ELR (cell line): ENCODE results near the gene TEX14.
"Not testable (repeated sequence)": the region's sequence is repeated elsewhere in the genome, so short reads cannot be mapped to it uniquely, and the experiment has no call there.

Source experiments
- DNase-seq: peaks from one replicate; pipeline ENCODE4 v3.0.0-alpha.2; 2015; ENCODE audit warnings: low read depth

Gene TEX14

DNA sequence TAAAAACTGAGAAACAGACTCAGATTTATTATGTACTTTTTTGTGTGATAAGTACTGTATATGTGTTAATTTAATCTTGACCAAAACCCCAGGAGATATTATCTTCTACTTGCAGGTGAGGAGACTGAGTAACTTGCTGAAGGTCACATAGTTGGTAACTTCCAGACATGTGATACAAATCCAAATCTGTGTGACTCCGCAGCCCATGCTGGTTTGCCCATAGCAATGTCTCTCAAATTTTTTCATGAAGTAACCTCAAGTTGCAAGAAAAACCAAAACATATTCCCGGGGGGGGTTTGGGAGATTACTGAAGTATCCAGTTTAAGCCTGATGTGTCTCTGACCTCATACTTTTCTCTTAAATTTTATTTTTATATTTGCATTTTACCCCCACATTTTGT, 3.3 kb downstream of the TEX14 start:
- no peak for DNase-seq

DNA sequence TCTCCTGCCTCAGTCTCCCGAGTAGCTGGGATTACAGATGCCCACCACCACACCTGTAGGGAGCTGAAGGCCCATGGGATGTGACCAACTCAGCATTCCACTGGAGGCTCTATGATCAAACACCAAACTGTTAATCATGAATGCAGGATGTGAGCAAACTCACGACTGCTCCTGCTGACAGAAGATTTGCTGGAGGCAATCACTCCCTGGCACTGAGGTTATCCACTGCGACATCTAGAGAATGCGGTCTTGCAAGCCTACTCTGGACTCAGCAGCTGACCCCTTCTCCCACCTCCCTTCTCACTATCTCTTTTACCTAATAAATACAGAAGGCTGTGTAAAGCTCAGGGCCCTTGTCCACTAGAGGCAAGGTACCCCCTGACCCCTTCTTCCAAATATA, 4.9 kb downstream of the TEX14 start:
- DNase-seq = peak; percentile 26

DNA sequence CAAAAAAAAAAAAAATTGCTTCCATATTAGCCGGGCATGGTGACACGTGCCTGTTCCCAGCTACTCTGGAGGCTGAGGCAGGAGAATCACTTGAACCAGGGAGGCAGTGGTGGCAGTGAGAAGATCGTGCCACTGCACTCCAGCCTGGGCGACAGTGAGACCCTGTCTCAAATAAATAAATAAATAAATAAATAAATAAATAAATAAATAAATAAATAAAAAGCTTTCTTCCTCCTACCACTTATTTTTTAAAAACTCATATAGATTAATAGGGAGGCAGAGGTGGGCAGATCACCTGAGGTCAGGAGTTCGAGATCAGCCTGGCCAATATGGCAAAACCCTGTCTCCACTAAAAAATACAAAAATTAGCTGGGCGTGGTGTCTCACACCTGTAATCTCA, 7.4 kb downstream of the TEX14 start:
- DNase-seq = not testable (repeated sequence)

DNA sequence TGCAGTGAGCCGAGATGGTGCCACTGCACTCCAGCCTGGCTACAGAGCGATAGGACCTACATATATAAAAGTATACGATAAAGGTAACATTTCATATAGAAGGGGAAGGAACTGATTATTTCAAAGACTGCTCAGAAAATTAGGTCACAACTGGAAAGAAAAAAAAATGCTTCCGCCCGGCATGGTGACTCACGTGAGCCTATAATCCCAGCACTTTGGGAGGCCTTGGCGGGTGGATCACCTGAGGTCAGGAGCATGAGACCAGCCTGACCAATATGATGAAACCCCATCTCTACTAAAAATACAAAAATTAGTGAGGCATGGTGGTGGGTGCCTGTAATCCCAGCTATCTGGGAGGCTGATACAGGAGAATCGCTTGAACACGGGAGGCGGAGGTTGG, 7.8 kb downstream of the TEX14 start:
- DNase-seq = peak; percentile 27

DNA sequence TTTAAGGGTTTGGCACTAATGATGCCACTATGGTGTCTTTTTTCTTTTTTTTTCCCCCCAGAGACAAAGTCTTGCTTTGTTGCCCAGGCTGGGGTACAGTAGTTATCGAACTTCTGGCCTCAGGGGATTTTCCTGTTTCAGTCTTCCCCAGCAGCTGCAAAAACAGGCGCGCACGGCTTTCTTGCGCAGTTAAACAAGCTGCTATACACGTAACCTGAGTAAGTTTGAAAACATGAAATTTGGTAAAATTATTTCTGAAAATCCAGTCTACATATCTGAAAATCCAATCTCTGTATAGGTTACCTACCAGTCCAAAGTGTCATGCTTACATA, 11.8 kb downstream of the TEX14 start:
- no peak for DNase-seq

DNA sequence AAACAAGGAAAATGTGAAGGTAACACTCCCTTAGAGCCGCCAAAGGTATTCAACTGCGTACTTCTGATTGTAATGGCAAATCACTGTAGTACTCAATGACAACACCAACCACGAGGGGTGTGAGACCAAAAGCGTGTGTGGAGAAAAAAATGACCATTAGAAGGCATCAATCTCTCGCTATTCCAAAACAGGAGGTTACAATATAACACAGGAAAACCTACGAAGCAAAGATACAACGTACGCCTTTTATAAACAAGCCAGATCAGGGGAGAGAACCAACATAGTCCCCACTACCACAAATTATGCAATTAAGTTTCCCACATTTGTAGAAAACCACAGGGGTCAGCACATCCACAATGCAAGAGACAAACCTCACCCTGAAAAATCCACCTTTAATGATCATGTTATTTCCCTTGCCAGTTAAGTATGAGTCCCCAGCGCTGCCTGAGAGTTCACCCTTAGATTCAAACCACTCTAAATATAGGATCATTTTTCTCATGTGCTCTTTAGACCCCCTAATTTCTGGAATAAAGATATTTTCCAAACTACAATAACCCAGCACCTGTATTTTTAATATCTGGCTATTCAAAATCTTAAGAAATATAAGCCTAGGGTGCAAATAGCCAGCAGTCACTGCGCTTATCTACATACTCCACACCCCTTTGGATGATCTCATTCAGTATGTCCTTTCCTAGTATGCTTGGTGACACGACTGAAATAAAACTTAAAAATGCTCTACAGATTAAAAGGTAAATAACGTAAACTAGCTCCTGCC, 12.4 kb downstream of the TEX14 start:
- peak; percentile 85 for DNase-seq

DNA sequence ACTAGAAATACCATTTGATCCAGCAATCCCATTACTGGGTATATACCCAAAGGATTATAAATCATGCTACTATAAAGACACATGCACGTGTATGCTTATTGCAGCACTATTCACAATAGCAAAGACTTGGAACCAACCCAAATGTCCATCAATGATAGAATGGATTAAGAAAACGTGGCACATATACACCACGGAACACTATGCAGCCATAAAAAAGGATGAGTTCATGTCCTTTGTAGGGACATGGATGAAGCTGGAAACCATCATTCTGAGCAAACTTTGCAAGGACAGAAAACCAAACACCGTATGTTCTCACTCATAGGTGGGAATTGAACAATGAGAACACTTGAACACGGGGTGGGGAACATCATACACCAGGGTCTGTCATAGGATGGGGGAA, 13.6 kb downstream of the TEX14 start:
- not testable (repeated sequence) for DNase-seq

DNA sequence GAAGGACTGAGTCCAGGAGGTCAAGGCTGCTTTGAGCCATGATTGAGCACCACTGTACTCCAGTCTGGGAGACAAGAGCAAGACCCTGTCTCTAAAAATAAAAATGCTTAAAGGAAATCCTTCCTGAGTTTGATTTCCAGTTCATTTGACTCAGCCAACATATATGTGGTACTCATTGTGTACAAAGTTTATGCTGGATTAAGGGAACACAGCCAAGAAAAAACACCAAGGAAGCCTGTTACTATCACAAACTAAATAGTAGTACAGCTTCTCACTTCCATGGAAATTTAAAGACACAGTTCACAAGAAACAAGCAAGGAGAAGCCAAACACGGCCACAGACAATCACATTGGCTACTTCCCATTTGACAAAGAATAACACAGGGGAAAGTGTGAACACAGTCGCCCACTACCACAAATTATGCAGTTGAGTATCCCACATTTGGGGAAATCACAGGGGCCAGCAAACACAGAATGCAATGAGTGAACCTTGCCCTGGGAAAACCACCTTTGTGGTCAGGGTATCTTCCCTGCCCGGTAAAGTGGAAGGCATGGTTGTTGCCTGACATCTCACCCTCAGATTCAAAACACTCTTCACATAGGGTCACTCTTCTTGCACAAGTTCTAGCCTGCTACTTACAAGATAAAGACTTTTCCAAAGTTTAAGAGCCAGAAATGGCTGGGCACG, 14.5 kb downstream of the TEX14 start:
- DNase-seq = peak; percentile 61

DNA sequence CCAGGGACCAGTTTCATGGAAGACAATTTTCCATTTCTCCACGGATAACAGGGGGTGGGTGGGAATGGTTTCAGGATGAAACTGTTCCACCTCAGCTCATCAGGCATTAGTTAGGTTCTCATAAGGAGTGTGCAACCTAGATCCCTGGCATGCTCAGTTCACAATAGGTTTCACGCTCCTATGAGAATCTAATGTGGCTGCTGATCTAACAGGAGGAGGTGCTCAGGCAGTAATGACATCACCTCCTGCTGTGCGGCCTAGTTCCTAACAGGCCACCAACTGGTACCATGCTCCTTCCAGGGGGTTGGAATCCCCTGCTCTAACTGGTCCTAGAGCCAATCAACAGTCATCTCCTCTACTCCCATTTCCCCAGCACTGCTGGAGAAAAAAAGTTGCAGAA, 19.9 kb downstream of the TEX14 start:
- DNase-seq = no peak

DNA sequence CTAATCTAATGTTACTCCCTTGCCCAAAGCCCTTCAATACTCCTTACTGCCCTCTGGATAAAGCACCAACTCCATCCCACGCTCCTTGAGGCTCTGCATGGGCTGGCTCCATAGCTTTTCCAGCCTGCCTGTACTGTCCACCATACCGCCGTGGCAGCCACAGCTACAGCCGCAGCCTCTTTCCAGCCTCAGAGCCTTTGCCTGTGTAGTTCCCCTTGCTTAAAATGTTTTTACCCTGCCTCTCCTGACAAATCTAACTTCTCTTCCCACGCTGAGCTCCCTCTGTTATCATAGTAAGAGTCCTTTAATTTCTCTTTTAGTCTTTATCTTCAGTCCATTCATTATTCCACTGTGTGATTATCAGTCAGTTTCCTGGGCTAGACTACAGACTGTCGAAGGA, 22.0 kb downstream of the TEX14 start:
- no peak for DNase-seq

DNA sequence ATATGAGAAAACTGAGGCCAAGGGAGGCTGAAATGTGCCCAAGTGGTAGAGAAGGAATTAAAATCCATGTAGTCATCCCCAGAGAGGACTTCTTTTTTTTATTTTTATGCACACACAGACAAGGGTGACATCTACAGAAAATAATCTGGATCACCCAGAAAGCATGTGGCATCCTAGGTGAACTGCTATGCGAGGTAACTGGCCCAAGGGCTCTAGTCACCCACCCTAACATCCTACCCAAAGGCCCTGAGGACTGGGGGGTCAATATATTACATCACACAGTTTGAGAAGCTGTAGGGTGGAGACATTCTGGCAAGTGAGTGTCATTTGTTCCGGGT, 23.3 kb downstream of the TEX14 start:
- no peak for DNase-seq

DNA sequence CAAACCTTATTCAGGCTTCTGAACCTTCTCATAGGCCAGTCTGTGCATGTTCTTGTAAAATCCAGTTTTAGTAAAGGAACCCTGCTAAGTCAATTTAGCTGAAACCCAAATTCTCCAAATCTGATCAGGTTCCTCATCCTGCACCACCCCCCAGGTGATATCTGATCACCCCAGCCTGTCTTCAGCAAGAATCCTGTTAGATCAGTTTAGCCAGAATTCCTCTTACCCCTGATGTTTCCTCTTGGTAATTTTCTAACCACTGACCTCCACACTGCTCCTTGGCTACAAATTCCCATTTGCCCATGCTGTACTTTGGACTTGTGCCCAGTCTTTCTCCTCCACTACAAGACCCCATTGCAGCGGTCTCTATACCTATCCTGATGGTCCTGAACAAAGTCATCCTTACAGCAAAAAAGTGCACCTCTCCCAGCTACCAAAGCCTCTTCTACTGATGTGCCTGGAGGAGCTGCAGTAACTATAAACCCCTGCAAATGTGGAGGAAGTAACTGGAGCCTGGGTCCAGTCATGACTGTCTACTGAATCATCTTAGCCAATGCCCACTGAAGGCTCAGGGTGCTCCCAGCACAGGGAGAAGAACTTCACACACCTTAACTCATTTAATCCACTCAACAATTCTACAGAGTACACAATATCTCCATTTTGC, 23.8 kb downstream of the TEX14 start:
- DNase-seq = peak; percentile 70

DNA sequence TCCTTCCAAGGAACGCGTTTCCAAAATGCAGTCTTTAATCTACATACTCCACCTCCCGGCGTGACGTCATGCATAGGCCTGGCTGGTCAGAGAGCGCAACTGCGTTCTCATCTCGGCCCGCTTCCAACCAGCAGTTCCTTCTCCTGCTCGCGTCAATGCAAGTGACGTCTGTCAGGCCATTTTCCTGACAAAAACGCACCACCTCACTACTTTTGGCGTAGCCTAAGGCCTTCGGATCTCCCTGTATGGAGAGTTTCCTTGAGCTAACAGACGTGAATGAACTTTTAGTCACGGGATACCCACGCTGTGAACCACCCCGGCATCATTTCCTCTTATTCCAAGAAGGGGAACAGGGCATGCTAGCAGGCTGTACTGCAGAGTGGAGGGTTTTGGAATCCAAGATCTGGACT, 25.0 kb downstream of the TEX14 start:
- no peak for DNase-seq

DNA sequence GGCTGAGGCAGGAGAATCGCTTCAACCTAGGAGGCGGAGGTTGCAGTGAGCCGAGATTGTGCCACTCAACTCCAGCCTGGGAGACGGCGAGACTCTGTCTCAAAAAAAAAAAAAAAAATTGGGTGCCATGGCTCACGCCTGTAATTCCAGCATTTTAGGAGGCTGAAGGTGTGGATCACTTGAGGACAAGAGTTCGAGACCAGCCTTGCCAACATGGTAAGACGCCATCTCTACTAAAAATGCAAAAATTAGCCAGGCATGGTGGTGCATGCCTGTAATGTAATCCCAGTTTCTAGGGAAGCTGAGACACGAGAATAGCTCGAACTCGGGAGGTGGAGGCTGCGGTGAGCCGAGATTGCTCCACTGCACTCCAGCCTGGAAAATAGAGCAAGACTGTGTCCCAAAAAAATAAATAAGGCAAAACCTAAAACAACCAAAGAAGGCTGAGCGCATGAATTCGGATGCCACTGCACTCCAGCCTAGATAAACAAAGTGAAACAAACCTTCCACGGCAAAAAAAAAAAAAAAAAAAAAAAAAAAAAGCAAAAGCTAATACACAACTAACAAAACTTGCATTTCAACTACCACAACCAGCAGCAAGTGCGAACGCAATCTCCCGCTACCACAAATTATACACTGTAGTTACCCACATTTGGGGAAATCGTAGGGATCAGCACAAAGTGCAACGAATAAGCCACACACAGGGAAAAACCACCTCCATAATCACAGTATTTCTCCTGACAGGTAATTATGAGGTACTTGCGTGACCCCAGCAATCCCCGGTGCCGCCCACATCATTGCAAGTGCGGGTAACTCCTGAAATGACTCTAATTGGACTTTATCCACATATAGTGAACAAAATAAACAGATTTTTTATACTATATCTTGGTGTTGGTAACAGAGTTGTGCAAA, 25.6 kb downstream of the TEX14 start:
- no peak for DNase-seq

DNA sequence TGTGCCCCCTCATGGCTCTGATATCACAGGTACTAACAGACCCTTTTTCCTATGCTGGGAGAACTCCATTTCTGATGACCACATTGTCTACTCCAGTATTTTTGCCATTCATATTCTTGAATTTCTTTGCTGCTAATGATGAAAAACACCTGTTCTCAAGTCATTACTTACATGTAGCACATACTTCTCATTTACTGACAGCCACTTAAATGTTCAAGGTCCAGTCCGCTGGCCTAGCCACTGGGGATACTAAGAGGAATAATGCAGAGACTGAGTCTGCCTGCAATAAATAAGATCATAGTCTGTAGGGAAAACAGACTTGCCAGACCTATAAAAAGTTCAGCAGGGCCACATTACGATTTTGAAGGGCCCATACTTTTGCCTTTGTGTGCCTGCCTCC, 27.5 kb downstream of the TEX14 start:
- DNase-seq = no peak

DNA sequence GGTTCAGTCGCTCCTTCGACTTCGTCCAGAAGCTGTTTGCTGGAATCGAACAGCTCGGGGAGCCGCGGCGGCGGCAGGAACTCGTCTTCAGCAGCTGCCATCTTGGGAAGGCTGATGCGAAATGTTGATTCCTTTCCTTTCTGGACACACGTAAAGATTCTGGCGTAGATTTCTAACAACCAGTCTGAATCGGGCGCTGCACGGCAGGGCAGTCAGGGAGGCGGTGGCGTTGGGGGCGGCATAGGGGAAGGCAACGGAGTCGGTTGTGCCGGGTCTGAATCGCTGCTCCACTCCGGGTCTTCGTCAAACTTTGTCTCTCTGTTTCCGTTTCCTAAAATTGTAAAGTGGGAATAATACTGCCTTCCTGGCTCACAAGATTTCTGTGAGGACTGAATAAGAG, 30.3 kb downstream of the TEX14 start:
- no peak for DNase-seq

DNA sequence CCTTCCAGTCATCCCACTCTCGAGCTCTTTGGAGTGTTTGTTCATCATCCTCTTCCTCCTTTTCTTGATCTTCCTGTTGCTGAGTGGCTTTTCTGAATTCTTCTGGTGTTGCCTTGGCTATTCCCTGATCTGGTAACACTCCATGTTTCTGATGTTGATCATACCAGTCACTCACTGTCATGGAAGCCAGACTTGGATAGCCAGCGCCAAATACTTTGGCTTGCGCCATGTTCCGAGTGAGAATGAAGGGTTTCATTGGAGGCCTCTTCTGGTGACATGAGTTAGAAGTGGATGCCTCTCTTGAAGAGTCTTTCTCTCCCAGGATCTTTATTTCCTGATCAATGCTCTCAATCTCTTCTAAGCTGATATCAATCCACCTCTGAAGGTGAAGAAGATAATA, 31.2 kb downstream of the TEX14 start:
- no peak for DNase-seq

DNA sequence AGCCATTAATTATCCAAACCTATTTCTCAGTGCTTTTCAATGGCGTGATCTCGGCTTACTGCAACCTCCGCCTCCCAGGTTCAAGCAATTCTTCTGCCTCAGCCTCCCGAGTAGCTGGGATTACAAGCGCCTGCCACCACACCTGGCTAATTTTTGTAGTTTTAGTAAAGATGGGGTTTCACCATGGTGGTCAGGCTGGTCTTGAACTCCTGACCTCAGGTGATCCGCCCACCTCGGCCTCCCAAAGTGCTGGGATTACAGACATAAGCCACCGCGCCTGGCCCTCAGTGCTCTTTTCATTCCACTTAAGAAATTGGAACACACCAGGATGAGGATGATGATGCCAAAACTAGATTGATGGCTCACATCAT, 32.1 kb downstream of the TEX14 start:
- DNase-seq = not testable (repeated sequence)

DNA sequence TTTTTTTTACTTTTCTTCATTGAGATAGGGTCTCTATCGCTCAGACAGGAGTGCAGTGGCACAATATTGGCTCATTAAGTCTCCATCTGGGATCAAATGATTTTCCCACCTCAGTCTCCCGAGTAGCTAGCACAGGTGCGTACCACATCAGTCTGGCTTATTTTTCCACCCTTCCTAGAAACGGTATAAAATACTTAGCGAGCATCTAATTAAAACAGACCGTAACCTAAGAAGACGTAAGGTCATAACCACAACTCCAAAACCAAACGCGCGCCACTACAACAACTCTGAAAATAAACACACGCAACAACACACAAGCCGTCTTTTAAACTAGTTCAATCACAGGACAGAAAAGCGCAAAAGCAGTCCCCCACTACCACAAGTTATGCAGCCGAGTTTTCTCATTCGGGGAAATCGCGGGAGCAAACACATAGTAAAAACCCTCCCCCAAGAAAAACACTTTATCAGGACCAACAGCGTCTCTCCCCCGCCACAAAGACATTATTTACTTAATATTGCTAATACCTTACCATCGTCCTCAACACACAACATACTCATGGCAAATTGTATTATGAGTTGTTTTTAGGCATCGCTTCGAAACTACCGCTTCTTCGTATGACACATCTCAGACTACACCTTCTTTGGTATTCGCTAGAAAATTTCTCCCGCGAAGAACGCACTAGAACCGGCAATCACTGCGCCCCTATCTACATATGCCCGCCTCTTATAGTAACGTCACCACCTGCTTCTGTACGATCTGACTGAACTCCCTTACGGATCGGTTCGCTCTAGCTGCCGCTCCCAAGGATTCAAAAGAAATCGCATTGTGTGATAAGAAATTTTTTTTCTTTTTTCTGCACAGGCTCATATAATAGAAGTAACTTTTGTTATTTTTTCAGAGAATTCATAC, 32.8 kb downstream of the TEX14 start:
- peak; percentile 99 for DNase-seq

DNA sequence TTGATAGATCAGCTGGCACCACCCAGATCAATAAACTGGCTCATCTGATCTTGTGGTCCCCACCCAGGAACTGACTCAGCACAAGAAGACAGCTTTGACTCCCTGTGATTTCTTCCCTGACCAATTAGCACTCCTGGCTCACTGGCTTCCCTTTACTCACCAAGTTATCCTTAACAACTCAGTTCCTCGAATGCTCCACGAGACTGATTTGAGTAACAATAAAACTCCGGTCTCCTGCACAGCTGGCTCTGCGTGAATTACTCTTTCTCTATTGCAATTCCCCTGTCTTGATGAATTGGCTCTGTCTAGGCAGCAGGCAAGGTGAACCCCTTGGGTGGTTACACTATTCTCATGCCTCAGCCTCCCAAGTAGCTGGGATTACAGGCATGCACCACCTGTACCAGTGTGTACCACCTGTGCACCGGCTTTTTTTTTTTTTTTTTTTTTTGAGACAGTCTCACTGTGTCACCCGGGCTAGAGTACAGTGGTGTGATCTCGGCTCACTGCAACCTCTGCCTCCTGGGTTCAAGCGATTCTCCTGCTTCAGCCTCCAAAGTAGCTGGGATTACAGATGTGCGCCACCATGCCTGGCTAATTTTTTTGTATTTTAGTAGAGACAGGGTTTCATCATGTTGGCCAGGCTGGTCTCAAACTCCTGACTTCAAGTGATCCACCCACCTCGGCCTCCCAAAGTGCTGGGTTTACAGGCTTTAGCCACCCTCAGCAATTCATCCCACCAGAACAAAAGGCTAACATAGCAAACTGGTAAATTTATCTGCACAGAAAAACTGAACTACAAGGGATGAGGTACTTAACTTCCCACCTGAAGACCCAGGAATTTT, 33.7 kb downstream of the TEX14 start:
- peak; percentile 76 for DNase-seq

DNA sequence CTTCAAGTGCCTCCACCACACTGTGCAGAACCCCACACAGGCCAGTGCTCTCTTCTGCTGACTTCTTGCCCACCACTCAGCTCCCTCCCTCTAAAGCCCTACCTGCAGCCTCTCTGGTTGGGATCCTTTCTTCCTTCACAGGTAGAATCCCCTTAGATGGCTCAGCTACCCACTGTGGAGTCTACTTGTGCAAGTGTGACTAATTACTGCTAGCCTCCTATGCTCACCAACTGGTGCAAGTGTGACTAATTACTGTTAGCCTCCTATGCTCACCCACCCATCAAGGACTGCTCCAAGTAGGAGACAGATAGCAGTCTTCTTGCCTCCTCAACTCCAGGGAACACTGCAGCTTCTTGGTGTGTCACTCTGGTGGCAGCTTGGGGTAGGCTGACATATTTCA, 43.6 kb downstream of the TEX14 start:
- peak; percentile 28 for DNase-seq
